Hematopoietic multipotent progenitor cell treated with erythropoietin and hydrocortisone succinate and interleukin-3 and kit ligand, for 17 days (in vitro differentiated cells): ENCODE measurements around the gene MEPCE.
A peak's percentile ranks its signal among the peaks of the same experiment; 100 is the strongest.

ENCODE experiments used
- DNase-seq: peaks from one replicate; pipeline ENCODE4 v3.0.0-alpha.2; 2015; ENCODE audit warnings: low spot score

MEPCE gene

DNA sequence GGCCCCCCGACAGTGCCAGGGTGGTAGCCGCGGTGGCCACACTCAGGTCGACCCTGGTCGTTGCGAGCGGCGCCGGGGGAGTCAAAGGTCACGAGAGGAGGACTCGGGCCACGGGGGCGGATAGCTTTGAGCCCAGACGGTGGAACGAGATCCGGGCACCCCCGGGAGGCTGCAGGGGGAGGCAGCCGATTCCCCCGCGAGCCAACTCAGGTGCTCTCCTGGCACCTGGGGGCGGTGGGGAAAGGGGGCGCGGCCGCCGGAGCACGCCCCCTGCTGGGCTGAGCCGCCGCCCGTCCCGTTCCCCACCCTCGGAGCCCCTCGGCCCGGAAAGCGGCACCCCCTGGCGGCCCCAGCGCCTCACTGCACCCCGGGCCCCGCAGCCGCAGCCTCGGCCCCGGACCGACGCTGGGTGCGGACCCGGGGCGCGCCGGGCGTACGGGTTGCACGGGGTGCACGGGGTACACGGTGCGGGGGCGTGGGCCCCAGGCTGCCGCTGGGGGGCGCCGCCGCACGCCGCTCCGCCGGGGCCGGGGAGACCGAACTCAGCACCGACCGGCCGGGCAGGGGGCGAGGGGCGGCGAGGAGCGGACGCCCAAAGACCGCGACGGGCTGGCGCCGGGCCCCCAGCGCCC is 53.6 kb downstream of the MEPCE start:
- peak; percentile 88 for DNase-seq
